Measurements from ENCODE around the gene LETM1. TPM values are rescaled to one million over a fixed set of nuclear protein-coding genes. Genes with fewer than 3 reads are reported as not detected.
"Not testable (repeated sequence)": the region's sequence is repeated elsewhere in the genome, so short reads cannot be mapped to it uniquely, and the experiment has no call there.

LETM1 gene
- polyA plus RNA-seq, 3 donors from 2014 or later = 8.0 to 17.0 (median 10.6) TPM

GRCh38 chr4:1841201-1841886, 14.6 kb downstream of the LETM1 start:
- DNase-seq = no peak
- no peak overlapping the region for H3K4me3 Mint-ChIP-seq
- H3K4me1 Mint-ChIP-seq = peaks cover 13 to 14% of the 10 kb centered on the region in 2 donors
- no peaks in the 10 kb centered on the region for H3K9me3 Mint-ChIP-seq
- H3K27ac Mint-ChIP-seq = peak overlapping the region in 1 of 6 donors; percentile 24
- H3K36me3 Mint-ChIP-seq = peaks cover 6 to 24% (median 10%) of the 10 kb centered on the region in 3 donors
- peaks cover 0 to 3% (median 0%) of the 10 kb centered on the region in 3 donors for H3K27me3 Mint-ChIP-seq (ENCODE audit: low read depth in 3 of 3)

- Mint-ChIP-seq H3K9me3 (no peaks in the 10 kb centered on the region), H3K4me1 (peaks cover 13 to 14% of the 10 kb centered on the region in 2 donors), H3K27ac (no peak overlapping the region), H3K4me3 (no peak overlapping the region), H3K36me3 (peaks cover 9 to 31% (median 10%) of the 10 kb centered on the region in 3 donors), H3K27me3 (ENCODE audit: low read depth in 3 of 3) (peaks cover 0 to 3% (median 0%) of the 10 kb centered on the region in 3 donors)
- no peak for DNase-seq
These were observed 16.7 kb downstream of the LETM1 start for GRCh38 chr4:1839282-1839681.

- Mint-ChIP-seq H3K36me3 (peaks cover 13 to 25% (median 14%) of the 10 kb centered on the region in 3 donors), H3K4me1 (peaks cover 8 to 10% of the 10 kb centered on the region in 2 donors), H3K27me3 (ENCODE audit: low read depth in 3 of 3) (peaks cover 0 to 2% (median 0%) of the 10 kb centered on the region in 3 donors), H3K27ac (no peak overlapping the region), H3K4me3 (no peak overlapping the region), H3K9me3 (no peaks in the 10 kb centered on the region)
- no peak for DNase-seq
These were observed 18.9 kb downstream of the LETM1 start for GRCh38 chr4:1837069-1837468.

- Mint-ChIP-seq H3K4me1 (peaks cover 4 to 6% of the 10 kb centered on the region in 2 donors), H3K27ac (no peak overlapping the region), H3K36me3 (peaks cover 15 to 27% (median 15%) of the 10 kb centered on the region in 3 donors), H3K9me3 (no peaks in the 10 kb centered on the region), H3K27me3 (ENCODE audit: low read depth in 3 of 3) (peaks cover 0 to 2% (median 0%) of the 10 kb centered on the region in 3 donors), H3K4me3 (no peak overlapping the region)
- DNase-seq = no peak
These were observed 19.3 kb downstream of the LETM1 start for GRCh38 chr4:1836650-1837049.

GRCh38 chr4:1835836-1836235, 20.1 kb downstream of the LETM1 start:
- peaks cover 15 to 29% (median 17%) of the 10 kb centered on the region in 3 donors for H3K36me3 Mint-ChIP-seq
- DNase-seq; H3K27me3 Mint-ChIP-seq (ENCODE audit: low read depth in 3 of 3); H3K27ac Mint-ChIP-seq; H3K9me3 Mint-ChIP-seq; H3K4me1 Mint-ChIP-seq; H3K4me3 Mint-ChIP-seq: not testable (repeated sequence)

GRCh38 chr4:1834047-1834775, 21.7 kb downstream of the LETM1 start:
- no peak overlapping the region for H3K4me3 Mint-ChIP-seq
- no peak for DNase-seq
- peaks cover 3 to 8% of the 10 kb centered on the region in 2 donors for H3K4me1 Mint-ChIP-seq
- peak overlapping the region in 2 of 6 donors; percentile 55 to 71 for H3K27ac Mint-ChIP-seq
- H3K27me3 Mint-ChIP-seq (ENCODE audit: low read depth in 3 of 3) = peaks cover 0 to 4% (median 0%) of the 10 kb centered on the region in 3 donors
- no peaks in the 10 kb centered on the region for H3K9me3 Mint-ChIP-seq
- peaks cover 16 to 31% (median 21%) of the 10 kb centered on the region in 3 donors for H3K36me3 Mint-ChIP-seq

- DNase-seq = no peak
- Mint-ChIP-seq H3K4me1 (peaks cover 2 to 8% of the 10 kb centered on the region in 2 donors), H3K4me3 (no peak overlapping the region), H3K27ac (no peak overlapping the region), H3K9me3 (no peaks in the 10 kb centered on the region), H3K27me3 (ENCODE audit: low read depth in 3 of 3) (peaks cover 0 to 4% (median 0%) of the 10 kb centered on the region in 3 donors), H3K36me3 (peaks cover 12 to 28% (median 19%) of the 10 kb centered on the region in 3 donors)
These were observed 22.5 kb downstream of the LETM1 start for GRCh38 chr4:1833307-1834046.

GRCh38 chr4:1832690-1833089, 23.3 kb downstream of the LETM1 start:
- Mint-ChIP-seq H3K27me3 (ENCODE audit: low read depth in 3 of 3) (peaks cover 0 to 4% (median 0%) of the 10 kb centered on the region in 3 donors), H3K4me3 (no peak overlapping the region), H3K27ac (no peak overlapping the region), H3K36me3 (peaks cover 12 to 28% (median 19%) of the 10 kb centered on the region in 3 donors), H3K9me3 (no peaks in the 10 kb centered on the region), H3K4me1 (peaks cover 2 to 8% of the 10 kb centered on the region in 2 donors)
- no peak for DNase-seq

- no peak for DNase-seq
- H3K9me3 Mint-ChIP-seq = no peaks in the 10 kb centered on the region
These were observed 24.6 kb downstream of the LETM1 start for GRCh38 chr4:1831331-1831730.

GRCh38 chr4:1830642-1831228, 25.2 kb downstream of the LETM1 start:
- Mint-ChIP-seq H3K4me1 (peaks cover 2 to 8% of the 10 kb centered on the region in 2 donors), H3K9me3 (no peaks in the 10 kb centered on the region), H3K27ac (no peak overlapping the region), H3K27me3 (ENCODE audit: low read depth in 3 of 3) (peaks cover 0 to 6% (median 0%) of the 10 kb centered on the region in 3 donors), H3K36me3 (peaks cover 15 to 29% (median 16%) of the 10 kb centered on the region in 3 donors), H3K4me3 (no peak overlapping the region)
- no peak for DNase-seq

More at GRCh38 chr4:1831331-1831730, 24.6 kb downstream of the LETM1 start:
- H3K36me3 Mint-ChIP-seq = peaks cover 15 to 29% (median 18%) of the 10 kb centered on the region in 3 donors
- no peak overlapping the region for H3K4me3 Mint-ChIP-seq
- peaks cover 0 to 4% (median 0%) of the 10 kb centered on the region in 3 donors for H3K27me3 Mint-ChIP-seq (ENCODE audit: low read depth in 3 of 3)
- H3K4me1 Mint-ChIP-seq = peaks cover 2 to 8% of the 10 kb centered on the region in 2 donors
- H3K27ac Mint-ChIP-seq = no peak overlapping the region

GRCh38 chr4:1830234-1830633, 25.7 kb downstream of the LETM1 start:
- Mint-ChIP-seq H3K4me1 (peaks cover 2 to 8% of the 10 kb centered on the region in 2 donors), H3K4me3 (no peak overlapping the region), H3K27me3 (ENCODE audit: low read depth in 3 of 3) (peaks cover 0 to 6% (median 0%) of the 10 kb centered on the region in 3 donors), H3K36me3 (peaks cover 15 to 25% (median 16%) of the 10 kb centered on the region in 3 donors), H3K27ac (peak overlapping the region in 1 of 6 donors; percentile 7), H3K9me3 (no peaks in the 10 kb centered on the region)
- DNase-seq = no peak

- peaks cover 11 to 27% (median 24%) of the 10 kb centered on the region in 3 donors for H3K36me3 Mint-ChIP-seq
- peak overlapping the region in 1 of 6 donors; percentile 58 for H3K27ac Mint-ChIP-seq
- peaks cover 2 to 8% of the 10 kb centered on the region in 2 donors for H3K4me1 Mint-ChIP-seq
- H3K27me3 Mint-ChIP-seq (ENCODE audit: low read depth in 3 of 3) = peaks cover 0 to 5% (median 0%) of the 10 kb centered on the region in 3 donors
- H3K4me3 Mint-ChIP-seq = no peak overlapping the region
- H3K9me3 Mint-ChIP-seq = no peaks in the 10 kb centered on the region
- no peak for DNase-seq
These were observed 29.2 kb downstream of the LETM1 start for GRCh38 chr4:1826531-1827350.

Measured in immature natural killer cell (primary cell).